Tibial nerve (tissue), 4 donors: ENCODE data around the gene ATP2B3.

Experiments
- EP300 ChIP-seq, 2 donors: sonication (generic); formaldehyde crosslinking; IDR thresholded peaks; one replicate each; pipeline ENCODE4 v1.6.1; 2017; ENCODE audit warnings: antibody characterized with exemption in 2 of 2, mild to moderate bottlenecking in 1 of 2
- POLR2A ChIP-seq, 2 donors: fragments of 450-650 bp; IDR thresholded peaks; one replicate each; pipeline ENCODE4 v1.6.1; 2017; ENCODE audit warnings: antibody characterized with exemption in 2 of 2, mild to moderate bottlenecking in 2 of 2, moderate library complexity in 2 of 2
- TF ChIP-seq, protein P1 (sequence below), 5 experiments: fragments of 200-600 bp in 3 of 5; fragments of 450-650 bp in 2 of 5; sonication (generic) in 3 of 5; IDR thresholded peaks; one replicate each; pipeline ENCODE4 v1.5.1; 2016 to 2019; ENCODE audit warnings: antibody characterized with exemption in 5 of 5, mild to moderate bottlenecking in 3 of 5, moderate library complexity in 2 of 5

GRCh38 chrX:153494541-153495361 lies 22.7 kb upstream of the ATP2B3 start, which contains the start of gene BGN:
- TF ChIP-seq EP300 (IDR thresholded peaks at IDR 0.05) (no peak), POLR2A (IDR thresholded peaks at IDR 0.05) (no peak)
- TF ChIP-seq, protein P1, sequence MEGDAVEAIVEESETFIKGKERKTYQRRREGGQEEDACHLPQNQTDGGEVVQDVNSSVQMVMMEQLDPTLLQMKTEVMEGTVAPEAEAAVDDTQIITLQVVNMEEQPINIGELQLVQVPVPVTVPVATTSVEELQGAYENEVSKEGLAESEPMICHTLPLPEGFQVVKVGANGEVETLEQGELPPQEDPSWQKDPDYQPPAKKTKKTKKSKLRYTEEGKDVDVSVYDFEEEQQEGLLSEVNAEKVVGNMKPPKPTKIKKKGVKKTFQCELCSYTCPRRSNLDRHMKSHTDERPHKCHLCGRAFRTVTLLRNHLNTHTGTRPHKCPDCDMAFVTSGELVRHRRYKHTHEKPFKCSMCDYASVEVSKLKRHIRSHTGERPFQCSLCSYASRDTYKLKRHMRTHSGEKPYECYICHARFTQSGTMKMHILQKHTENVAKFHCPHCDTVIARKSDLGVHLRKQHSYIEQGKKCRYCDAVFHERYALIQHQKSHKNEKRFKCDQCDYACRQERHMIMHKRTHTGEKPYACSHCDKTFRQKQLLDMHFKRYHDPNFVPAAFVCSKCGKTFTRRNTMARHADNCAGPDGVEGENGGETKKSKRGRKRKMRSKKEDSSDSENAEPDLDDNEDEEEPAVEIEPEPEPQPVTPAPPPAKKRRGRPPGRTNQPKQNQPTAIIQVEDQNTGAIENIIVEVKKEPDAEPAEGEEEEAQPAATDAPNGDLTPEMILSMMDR (IDR thresholded peaks at IDR 0.05): peak in 3 of 5 experiments; percentile 38 to 55 (median 44)
